IPS-20b (cell line): ENCODE measurements around the gene KRT75.
"Not testable (repeated sequence)": the region's sequence is repeated elsewhere in the genome, so short reads cannot be mapped to it uniquely, and the experiment has no call there.

Source experiments
- H3K27ac ChIP-seq: one replicate; pipeline ENCODE4 v1.5.1; 2013; ENCODE audit warnings: low read length
- H3K27me3 ChIP-seq: 2 replicates; pipeline ENCODE4 v1.6.1; 2013; ENCODE audit warnings: mild to moderate bottlenecking, low read length, inconsistent platforms; ENCODE audit not compliant: insufficient read depth
- H3K36me3 ChIP-seq: 2 replicates; pipeline ENCODE4 v1.6.1; 2013; ENCODE audit warnings: low read depth, mild to moderate bottlenecking, inconsistent platforms, low read length, moderate library complexity; ENCODE audit not compliant: insufficient read depth
- H3K4me1 ChIP-seq: 2 replicates; pipeline ENCODE4 v1.6.1; 2013; ENCODE audit warnings: mild to moderate bottlenecking, control low read depth, inconsistent platforms, low read length, moderate library complexity; ENCODE audit not compliant: insufficient read depth
- H3K4me3 ChIP-seq: 2 replicates; pipeline ENCODE4 v1.5.1; 2013; ENCODE audit warnings: mild to moderate bottlenecking, low read length, inconsistent platforms
- H3K9ac ChIP-seq: 2 replicates; pipeline ENCODE4 v1.6.1; 2013; ENCODE audit warnings: low read depth, mild to moderate bottlenecking, inconsistent platforms, low read length, moderate library complexity
- H3K9me3 ChIP-seq: 2 replicates; pipeline ENCODE4 v1.6.1; 2013; ENCODE audit warnings: mild to moderate bottlenecking, low read depth, low read length, inconsistent platforms; ENCODE audit not compliant: insufficient read depth

Gene KRT75

DNA sequence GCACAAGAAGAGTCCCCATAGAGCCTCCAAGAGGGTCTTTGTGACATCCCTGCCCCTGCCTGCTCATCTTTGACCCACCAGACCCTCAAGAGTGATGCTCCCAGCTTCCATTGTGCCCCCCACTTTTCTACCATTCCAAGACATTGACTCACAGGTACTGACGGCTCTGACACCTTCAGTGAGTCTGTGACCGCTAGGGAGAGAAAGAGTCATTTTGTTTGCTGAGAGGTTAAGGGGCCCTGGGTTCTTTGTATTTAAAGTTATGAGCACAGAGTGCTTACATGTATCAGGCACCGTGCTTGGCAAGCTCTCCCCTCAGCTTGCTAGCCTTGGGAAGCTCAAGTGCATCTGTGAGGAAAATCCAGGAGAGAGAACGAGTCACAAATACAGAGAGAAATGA, 21.0 kb downstream of the KRT75 start:
- H3K4me3 ChIP-seq, result no peak overlapping the region
- no peaks in the 10 kb centered on the region for H3K27me3 ChIP-seq
- H3K9ac ChIP-seq, result no peak overlapping the region
- no peaks in the 10 kb centered on the region for H3K9me3 ChIP-seq
- no peaks in the 10 kb centered on the region for H3K36me3 ChIP-seq
- no peaks in the 10 kb centered on the region for H3K4me1 ChIP-seq
- H3K27ac ChIP-seq, result no peak overlapping the region

DNA sequence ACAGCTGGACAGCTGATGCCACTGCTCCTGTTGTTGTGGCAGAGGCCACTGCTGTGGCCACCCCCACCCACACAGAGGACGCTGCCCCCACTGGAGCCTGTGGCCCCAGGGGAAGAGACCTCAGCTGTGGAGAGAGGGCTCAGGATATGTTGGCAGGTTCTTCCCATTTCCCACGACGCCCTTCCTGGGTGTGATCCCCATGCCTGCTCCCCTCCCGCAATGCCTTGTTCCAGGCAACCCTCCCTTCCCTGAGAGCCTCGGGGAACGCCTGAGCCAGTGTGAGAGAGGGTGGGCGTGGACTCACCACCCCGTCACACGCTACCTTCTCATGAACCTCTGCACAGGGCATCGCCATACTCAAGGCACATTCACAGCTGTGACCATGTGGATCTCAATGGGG, 22.4 kb downstream of the KRT75 start:
- Histone ChIP-seq H3K27ac (no peak overlapping the region), H3K36me3 (no peaks in the 10 kb centered on the region), H3K9me3 (no peaks in the 10 kb centered on the region), H3K9ac (no peak overlapping the region), H3K4me1 (no peaks in the 10 kb centered on the region), H3K27me3 (no peaks in the 10 kb centered on the region), H3K4me3 (no peak overlapping the region)

DNA sequence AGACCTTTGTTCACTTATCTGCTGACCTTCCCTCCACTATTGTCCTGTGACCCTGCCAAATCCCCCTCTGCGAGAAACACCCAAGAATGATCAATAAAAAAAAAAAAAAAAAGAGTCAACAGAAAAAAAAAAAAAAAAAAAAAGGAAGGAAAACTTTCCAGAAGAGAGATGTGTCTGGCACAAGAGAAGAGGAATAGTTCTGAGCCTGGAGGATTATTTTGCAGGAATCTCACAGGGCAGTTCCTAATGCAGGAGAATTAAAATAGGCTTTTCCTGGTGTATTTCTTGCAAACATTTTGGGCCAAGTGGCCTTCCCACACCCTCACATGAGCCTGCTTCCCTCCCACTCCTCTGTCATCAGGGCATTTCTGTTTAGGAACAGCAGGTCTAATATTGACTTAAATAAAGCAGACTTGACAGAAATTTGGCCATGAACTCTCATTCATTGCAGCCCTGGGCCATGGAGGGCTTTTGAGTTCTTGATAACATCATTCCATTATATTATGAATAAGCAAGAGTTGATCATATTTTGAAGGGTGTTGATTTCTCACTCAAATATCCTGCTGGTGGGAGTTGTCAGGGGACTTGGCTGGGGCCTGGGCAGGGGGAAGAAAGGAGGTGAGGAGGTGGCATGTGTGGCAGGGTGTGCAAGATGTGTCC, 23.5 kb downstream of the KRT75 start:
- not testable (repeated sequence) for H3K36me3 ChIP-seq, H3K9ac ChIP-seq, H3K9me3 ChIP-seq, H3K27me3 ChIP-seq, H3K4me3 ChIP-seq, H3K4me1 ChIP-seq, H3K27ac ChIP-seq

DNA sequence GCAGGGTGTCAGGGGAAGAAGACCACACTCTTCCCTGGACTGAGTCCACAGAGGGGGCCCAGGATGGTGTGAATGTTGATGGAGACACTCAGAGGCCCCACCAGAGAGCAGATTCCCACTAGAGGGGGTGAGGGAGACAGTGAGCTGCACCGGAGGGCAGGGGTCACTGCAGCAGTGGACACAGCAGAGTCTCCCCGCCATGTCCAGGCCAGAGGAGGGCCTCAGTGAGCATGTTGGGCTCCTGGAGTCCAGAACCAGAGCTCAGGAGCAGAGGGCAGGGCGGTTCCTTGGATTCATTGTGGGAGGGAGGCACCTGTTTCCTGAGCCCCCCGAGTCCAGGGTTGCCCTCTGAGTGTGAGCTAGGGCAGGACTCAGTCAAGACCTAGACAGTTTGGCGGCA, 26.3 kb downstream of the KRT75 start:
- Histone ChIP-seq H3K4me3 (no peak overlapping the region), H3K27me3 (no peaks in the 10 kb centered on the region), H3K4me1 (peaks cover 3% of the 10 kb centered on the region; the same call in 1 of the 2 replicates), H3K9me3 (no peaks in the 10 kb centered on the region), H3K27ac (no peak overlapping the region), H3K36me3 (no peaks in the 10 kb centered on the region), H3K9ac (no peak overlapping the region)

DNA sequence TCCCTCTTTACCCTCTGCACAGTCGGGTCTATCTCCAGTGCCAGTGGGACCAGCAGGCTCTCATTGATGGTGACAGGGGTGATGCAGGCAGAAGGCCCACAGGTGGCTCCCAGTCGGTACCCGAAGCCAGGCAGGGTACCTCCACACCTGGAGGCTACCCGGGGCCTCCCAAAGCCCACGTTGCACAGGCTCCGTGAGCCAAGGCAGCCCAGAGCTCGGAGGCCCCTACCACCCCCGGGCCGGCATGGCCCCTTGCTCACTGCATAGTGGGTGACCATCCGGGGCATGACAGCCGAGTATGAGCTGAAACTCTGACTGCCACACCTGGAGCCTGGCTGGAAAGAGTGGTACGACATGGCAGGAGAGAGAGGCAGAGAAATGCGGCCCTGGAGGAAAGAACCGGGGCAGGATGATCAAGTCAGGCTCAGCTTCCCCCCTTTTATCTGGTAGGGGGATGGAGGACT, 28.2 kb downstream of the KRT75 start, which contains the start of gene KRT82:
TSS of gene KRT82 (minus strand) at position 414 of the 464 bp plus-strand sequence. CDS start at position 356, 58 bp downstream.
- Histone ChIP-seq H3K27ac (no peak within 1 kb of the TSS), H3K36me3 (no peaks in the 10 kb centered on the region), H3K4me3 (no peak within 1 kb of the TSS), H3K27me3 (no peaks in the 10 kb centered on the region), H3K9ac (no peak within 1 kb of the TSS), H3K9me3 (no peaks in the 10 kb centered on the region), H3K4me1 (peaks cover 3% of the 10 kb centered on the region; the same call in 1 of the 2 replicates)

DNA sequence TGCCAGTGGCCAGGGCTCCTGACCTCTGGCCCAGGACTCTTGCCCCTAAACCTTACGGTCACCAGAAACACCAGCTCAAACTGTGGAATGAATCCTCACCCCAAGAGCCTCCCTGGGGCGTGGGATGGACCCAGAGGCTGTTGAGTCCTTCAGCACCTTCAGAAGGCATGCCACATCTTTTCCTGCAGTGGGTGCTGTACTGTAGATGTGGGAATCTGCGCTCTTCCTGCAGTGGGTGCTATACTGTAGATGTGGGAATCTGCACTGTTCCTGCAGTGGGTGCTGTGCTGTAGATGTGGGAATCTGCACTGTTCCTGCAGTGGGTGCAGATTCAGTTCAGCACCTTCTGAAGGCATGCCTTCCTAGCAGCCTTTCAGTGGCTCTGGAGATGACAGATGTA, 29.2 kb downstream of the KRT75 start:
- Histone ChIP-seq H3K4me1 (peaks cover 3% of the 10 kb centered on the region; the same call in 1 of the 2 replicates), H3K9ac (no peak overlapping the region), H3K9me3 (no peaks in the 10 kb centered on the region), H3K27me3 (no peaks in the 10 kb centered on the region), H3K36me3 (no peaks in the 10 kb centered on the region), H3K4me3 (no peak overlapping the region), H3K27ac (no peak overlapping the region)

DNA sequence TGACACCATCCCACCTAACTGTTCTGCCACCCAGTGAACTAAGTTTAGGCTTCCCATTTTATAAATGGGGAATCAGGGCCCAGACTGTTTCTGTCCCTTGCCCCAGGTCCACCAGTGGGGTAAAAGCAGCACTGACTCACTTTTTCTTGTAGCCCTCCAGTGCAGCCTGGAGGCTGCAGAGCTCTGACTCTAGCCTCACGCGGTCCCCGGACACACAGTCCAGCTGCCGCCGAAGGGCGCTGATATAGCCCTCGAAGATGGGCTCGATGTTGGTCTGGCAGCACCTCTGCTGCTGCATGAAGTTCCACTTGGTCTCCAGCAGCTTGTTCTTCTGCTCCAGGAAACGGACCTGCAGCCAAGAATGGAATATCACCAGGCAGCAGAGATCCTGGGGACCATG, 30.6 kb downstream of the KRT75 start:
- Histone ChIP-seq H3K27me3 (no peaks in the 10 kb centered on the region), H3K9me3 (no peaks in the 10 kb centered on the region), H3K4me3 (no peak overlapping the region), H3K27ac (no peak overlapping the region), H3K4me1 (peaks cover 3% of the 10 kb centered on the region; the same call in 1 of the 2 replicates), H3K36me3 (no peaks in the 10 kb centered on the region), H3K9ac (no peak overlapping the region)

DNA sequence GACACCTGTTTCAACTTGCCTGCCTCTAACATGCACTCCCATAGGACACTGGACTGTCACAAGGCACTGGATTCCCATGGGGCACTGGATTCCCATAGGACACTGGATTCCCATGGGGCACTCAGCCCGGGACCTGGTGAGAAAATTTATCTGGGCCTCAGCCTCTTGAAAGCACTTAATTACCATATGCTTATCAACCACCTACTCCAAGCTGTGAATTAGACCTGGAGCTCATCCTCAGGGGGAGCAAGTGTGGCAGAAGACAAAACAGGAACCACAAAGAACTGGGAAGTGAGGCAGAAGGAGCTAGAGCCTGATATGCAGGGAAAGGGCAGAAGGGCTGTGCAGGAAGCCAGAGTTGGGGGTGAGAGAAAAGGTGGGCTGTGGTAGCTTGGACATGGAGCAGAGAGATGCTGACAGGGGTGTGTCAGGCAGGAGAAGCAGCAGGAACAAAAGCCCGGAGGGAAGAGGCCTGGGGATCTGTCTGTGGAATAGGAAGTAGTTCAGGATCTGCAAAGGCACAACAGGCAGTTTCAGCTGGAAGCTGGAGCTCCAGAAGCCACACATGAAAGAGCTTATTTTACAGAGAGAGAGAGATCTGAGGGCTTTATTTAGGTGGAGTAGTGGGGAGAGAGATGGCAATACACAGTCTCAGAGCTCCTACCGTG, 31.2 kb downstream of the KRT75 start:
- Histone ChIP-seq H3K9ac (no peak overlapping the region), H3K36me3 (no peaks in the 10 kb centered on the region), H3K4me3 (no peak overlapping the region), H3K27me3 (no peaks in the 10 kb centered on the region), H3K27ac (no peak overlapping the region), H3K4me1 (peaks cover 3% of the 10 kb centered on the region; the same call in 1 of the 2 replicates), H3K9me3 (no peaks in the 10 kb centered on the region)

DNA sequence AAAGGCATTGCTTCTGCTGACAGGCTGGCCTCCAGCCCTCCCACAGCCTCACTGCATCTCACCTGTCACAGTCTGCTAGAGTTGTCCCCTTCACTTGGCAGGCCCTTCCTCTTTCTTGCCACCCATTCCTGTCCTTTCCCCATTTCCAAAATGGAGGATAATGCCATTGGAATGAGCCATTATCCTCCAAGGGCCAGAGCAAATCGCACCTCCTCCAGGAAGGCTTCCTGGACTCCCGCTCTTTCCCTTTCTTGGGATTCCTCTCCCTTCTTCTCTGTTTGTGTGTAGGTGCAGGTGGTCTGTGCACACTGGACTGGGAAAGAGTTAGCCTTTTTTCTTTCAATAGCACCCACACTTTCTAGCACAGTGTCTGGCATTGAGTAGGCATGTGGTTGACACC, 31.8 kb downstream of the KRT75 start:
- Histone ChIP-seq H3K9me3 (no peaks in the 10 kb centered on the region), H3K27ac (no peak overlapping the region), H3K4me1 (peaks cover 3% of the 10 kb centered on the region; the same call in 1 of the 2 replicates), H3K36me3 (no peaks in the 10 kb centered on the region), H3K9ac (no peak overlapping the region), H3K27me3 (no peaks in the 10 kb centered on the region), H3K4me3 (no peak overlapping the region)

DNA sequence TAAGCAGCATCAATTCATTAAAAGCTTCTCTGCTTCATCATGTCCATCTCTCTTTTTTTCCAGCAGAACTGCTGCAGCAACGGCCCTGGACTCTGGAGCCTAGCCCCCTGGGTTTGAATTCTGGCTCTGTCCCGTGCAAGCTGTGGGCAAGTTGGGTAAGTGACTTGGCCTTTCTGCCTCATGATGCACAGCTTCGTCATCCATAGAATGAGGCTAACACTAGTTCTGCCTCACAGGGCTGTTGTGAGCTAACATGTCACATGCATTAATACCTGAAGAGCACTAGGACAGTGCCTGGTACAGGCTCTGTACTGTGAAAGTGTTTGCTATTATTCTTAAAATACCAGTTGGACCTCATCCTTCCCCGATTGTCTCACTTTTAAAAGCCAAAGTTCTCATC, 32.2 kb downstream of the KRT75 start:
- H3K27ac ChIP-seq, result no peak overlapping the region
- H3K27me3 ChIP-seq, result no peaks in the 10 kb centered on the region
- no peak overlapping the region for H3K4me3 ChIP-seq
- no peak overlapping the region for H3K9ac ChIP-seq
- H3K4me1 ChIP-seq, result peaks cover 3% of the 10 kb centered on the region; the same call in 1 of the 2 replicates
- H3K36me3 ChIP-seq, result no peaks in the 10 kb centered on the region
- no peaks in the 10 kb centered on the region for H3K9me3 ChIP-seq

DNA sequence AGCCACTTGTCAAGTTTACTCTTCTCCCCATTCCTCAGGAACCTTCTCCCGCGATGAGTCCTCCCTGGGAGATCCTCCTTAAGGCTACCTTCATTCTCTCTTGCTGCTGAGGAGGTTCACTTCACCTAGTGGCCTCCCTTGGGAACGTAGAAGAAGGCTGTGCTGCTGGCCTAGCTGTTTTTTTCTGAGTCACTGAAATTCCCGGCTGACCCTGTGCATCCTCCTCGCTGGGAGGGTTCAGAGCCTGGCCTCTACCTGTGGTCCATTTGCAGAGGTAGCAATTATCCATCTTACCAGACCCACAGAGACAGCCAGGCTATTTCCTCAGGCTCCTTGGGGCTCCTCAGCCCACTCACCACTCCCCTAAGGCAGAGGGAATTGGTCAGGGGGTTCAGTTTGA, 32.6 kb downstream of the KRT75 start:
- Histone ChIP-seq H3K4me3 (no peak overlapping the region), H3K4me1 (peaks cover 3% of the 10 kb centered on the region; the same call in 1 of the 2 replicates), H3K27me3 (no peaks in the 10 kb centered on the region), H3K36me3 (no peaks in the 10 kb centered on the region), H3K27ac (no peak overlapping the region), H3K9ac (no peak overlapping the region), H3K9me3 (no peaks in the 10 kb centered on the region)

DNA sequence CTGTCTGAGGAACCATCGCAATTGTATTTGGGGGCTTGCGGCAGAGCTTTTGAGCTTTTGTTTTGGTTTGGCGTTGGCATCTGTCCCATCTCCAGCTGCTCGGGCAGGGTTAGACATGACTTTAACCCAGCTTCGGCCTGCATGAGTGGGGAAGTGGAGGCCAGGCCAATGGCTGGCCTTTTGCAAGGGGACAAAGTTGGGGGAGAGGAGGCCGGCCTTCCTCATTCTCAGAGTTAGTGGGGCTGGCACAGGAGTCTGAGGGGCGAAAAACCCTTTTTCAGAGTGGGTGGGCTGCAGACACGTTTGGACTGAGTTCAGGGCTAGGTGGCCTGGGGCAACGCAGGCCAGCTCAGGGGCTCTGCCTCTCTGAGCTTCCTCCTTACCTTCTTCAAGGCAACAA, 33.3 kb downstream of the KRT75 start:
- no peaks in the 10 kb centered on the region for H3K36me3 ChIP-seq
- H3K9ac ChIP-seq, result no peak overlapping the region
- peaks cover 3% of the 10 kb centered on the region; the same call in 1 of the 2 replicates for H3K4me1 ChIP-seq
- no peak overlapping the region for H3K4me3 ChIP-seq
- no peak overlapping the region for H3K27ac ChIP-seq
- H3K27me3 ChIP-seq, result no peaks in the 10 kb centered on the region
- no peaks in the 10 kb centered on the region for H3K9me3 ChIP-seq
